ENCODE results near the gene GPR143. TPM values are rescaled to one million over a fixed set of nuclear protein-coding genes. Genes with fewer than 3 reads are reported as not detected.
"Not testable (repeated sequence)": the region's sequence is repeated elsewhere in the genome, so short reads cannot be mapped to it uniquely, and the experiment has no call there.

GPR143 gene
- total and polyA plus RNA-seq, 2 donors (not counting 3 experiments of a cell fraction or from before 2014, with no cell fraction given), result 9.3 to 17.7 TPM

- DNase-seq (ENCODE audit: low read depth, low spot score); H4K20me1 ChIP-seq (replicated peaks; ENCODE audit: control insufficient read depth, extremely low read depth, insufficient read depth, low read length); H3K27me3 ChIP-seq (ENCODE audit: control insufficient read depth in 2 of 2, insufficient read depth in 2 of 2, low read length in 2 of 2); H3K27ac ChIP-seq (ENCODE audit: insufficient read depth, low read depth, low read length); H3K36me3 ChIP-seq (ENCODE audit: control insufficient read depth in 2 of 2, extremely low read depth in 1 of 2, insufficient read depth in 2 of 2, low read length in 2 of 2); H3K4me2 ChIP-seq (ENCODE audit: insufficient read depth, low read length); H3K9me1 ChIP-seq (replicated peaks; ENCODE audit: control insufficient read depth, extremely low read depth, insufficient read depth, low read length); H3K4me1 ChIP-seq (ENCODE audit: control insufficient read depth, extremely low read depth, insufficient read depth, low read length); CTCF ChIA-PET; H3K9ac ChIP-seq (replicated peaks; ENCODE audit: extremely low read depth, insufficient read depth, low read length); POLR2A ChIA-PET; H3K79me2 ChIP-seq (ENCODE audit: control insufficient read depth, insufficient read depth, low read length); H3K9me3 ChIP-seq (replicated peaks; ENCODE audit: control insufficient read depth, insufficient read depth, low read length); H2AFZ ChIP-seq (ENCODE audit: low read depth, low read length); H3K4me3 ChIP-seq (replicated peaks in 1 of 3; ENCODE audit: insufficient read depth in 1 of 3, low read depth in 1 of 3, low read length in 3 of 3); dilution Hi-C loops (cut with MboI; ENCODE audit: extremely low pct_ligation_motif_present, low sequenced_read_pairs); intact Hi-C loops (cut with micrococcal nuclease); FAIRE-seq; BruUV-seq (replicated peaks): not testable (repeated sequence)
Observed at GRCh38 chrX:9809876-9810275, 44.2 kb upstream of the GPR143 start.

- no TSS peak for BruUV-seq (replicated peaks)
- no peaks in the 10 kb centered on the region for H3K79me2 ChIP-seq (ENCODE audit: control insufficient read depth, insufficient read depth, low read length)
- H3K4me2 ChIP-seq (ENCODE audit: insufficient read depth, low read length), result no peak overlapping the region
- no peaks in the 10 kb centered on the region for H3K27me3 ChIP-seq (ENCODE audit: control insufficient read depth in 2 of 2, insufficient read depth in 2 of 2, low read length in 2 of 2)
- FAIRE-seq (no peak), DNase-seq (ENCODE audit: low read depth, low spot score) (no peak)
- H3K36me3 ChIP-seq (ENCODE audit: control insufficient read depth in 2 of 2, extremely low read depth in 1 of 2, insufficient read depth in 2 of 2, low read length in 2 of 2), result no peaks in the 10 kb centered on the region
- CTCF ChIA-PET, result no interaction called here
- POLR2A ChIA-PET, result no interaction called here
- no peak overlapping the region for H3K4me3 ChIP-seq (replicated peaks in 1 of 3; ENCODE audit: insufficient read depth in 1 of 3, low read depth in 1 of 3, low read length in 3 of 3)
- no peak overlapping the region for H3K9ac ChIP-seq (replicated peaks; ENCODE audit: extremely low read depth, insufficient read depth, low read length)
- no peaks in the 10 kb centered on the region for H3K9me1 ChIP-seq (replicated peaks; ENCODE audit: control insufficient read depth, extremely low read depth, insufficient read depth, low read length)
- H3K4me1 ChIP-seq (ENCODE audit: control insufficient read depth, extremely low read depth, insufficient read depth, low read length), result no peaks in the 10 kb centered on the region
- dilution Hi-C loops (cut with MboI; ENCODE audit: extremely low pct_ligation_motif_present, low sequenced_read_pairs) (no loop called here), intact Hi-C loops (cut with micrococcal nuclease) (no loop called here)
- no peaks in the 10 kb centered on the region for H3K9me3 ChIP-seq (replicated peaks; ENCODE audit: control insufficient read depth, insufficient read depth, low read length)
- no peaks in the 10 kb centered on the region for H4K20me1 ChIP-seq (replicated peaks; ENCODE audit: control insufficient read depth, extremely low read depth, insufficient read depth, low read length)
- TF ChIP-seq JUN (IDR thresholded peaks at IDR 0.05; ENCODE audit: borderline replicate concordance, insufficient read depth, insufficient read length, low read depth) (no peak), GATA2 (IDR thresholded peaks at IDR 0.05; ENCODE audit: insufficient read depth, insufficient read length, low read depth, low read length) (no peak), POLR2AphosphoS5 (IDR thresholded peaks at IDR 0.05; ENCODE audit: insufficient read depth, low read depth, low read length) (no peak)
- H3K27ac ChIP-seq (ENCODE audit: insufficient read depth, low read depth, low read length), result no peak overlapping the region
- no peak overlapping the region for H2AFZ ChIP-seq (ENCODE audit: low read depth, low read length)
Observed at GRCh38 chrX:9807355-9808182, 41.9 kb upstream of the GPR143 start.
